ENCODE data around the gene MCF2L. TPM values are rescaled to one million over a fixed set of nuclear protein-coding genes. Genes with fewer than 3 reads are reported as not detected.

The MCF2L gene
- total and polyA plus RNA-seq, 9 of the 15 experiments (the other 6 are each of a cell fraction or from before 2014, with no cell fraction given) = 0.05 to 0.25 (median 0.18) TPM; not detected in 5

DNA sequence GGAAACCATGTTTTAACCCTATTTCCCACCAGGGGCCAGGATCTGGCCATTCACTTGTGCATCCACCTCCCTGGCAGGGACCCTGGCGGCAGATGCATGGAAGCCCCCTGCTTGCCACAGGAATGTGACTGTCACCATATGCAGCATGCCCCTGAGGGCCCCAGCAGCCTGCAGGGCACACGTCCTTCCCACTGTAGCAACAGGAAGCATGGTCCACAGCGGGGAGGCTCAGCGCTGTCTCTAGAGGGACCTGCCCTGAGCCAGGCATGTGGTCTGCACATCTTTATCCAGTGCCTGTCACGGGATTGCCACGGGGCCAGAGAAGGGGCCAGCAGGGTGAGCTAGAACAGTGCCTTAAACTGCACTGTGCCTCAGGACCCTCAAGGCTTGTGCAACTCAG, 34.9 kb upstream of the MCF2L start:
- H3K4me2 ChIP-seq (ENCODE audit: insufficient read depth, low read length) = no peak overlapping the region
- no peaks in the 10 kb centered on the region; a peak in 1 of 5 replicates for H3K4me1 ChIP-seq (replicated peaks in 1 of 2; ENCODE audit: control insufficient read depth in 2 of 2, insufficient read depth in 2 of 2, low read length in 2 of 2)
- no peak overlapping the region for H3K4me3 ChIP-seq
- 0% methylated on average over 4 of the region's 6 CpGs for WGBS (ENCODE audit: insufficient coverage, low coverage, missing lambda C conversion rate)
- H2AFZ ChIP-seq (ENCODE audit: low read depth, low read length) = no peak overlapping the region
- H3K9me1 ChIP-seq (ENCODE audit: control insufficient read depth, insufficient read depth, low read length) = no peaks in the 10 kb centered on the region
- CTCF ChIA-PET (ENCODE audit: low intra/inter-chr PET ratio) = no interaction called here
- FAIRE-seq = no peak
- H3K36me3 ChIP-seq (ENCODE audit: control insufficient read depth, insufficient read depth, low read length) = no peaks in the 10 kb centered on the region
- POLR2A ChIA-PET = no interaction called here
- in situ Hi-C loops (cut with MboI) (loop anchor here (25.0 kb wide), 1 partner anchor 453 kb away; no protein-coding TSS in a partner anchor), intact Hi-C loops (cut with micrococcal nuclease) (no loop called here)
- BruUV-seq (replicated peaks) = no TSS peak
- peaks cover 0 to 34% of the 10 kb centered on the region in 2 experiments; a peak in 4 of 5 replicates for H3K27me3 ChIP-seq (ENCODE audit: control insufficient read depth in 2 of 2, insufficient read depth in 2 of 2, low read length in 2 of 2)
- H3K9me3 ChIP-seq (replicated peaks; ENCODE audit: control insufficient read depth, insufficient read depth, low read depth, low read length) = no peaks in the 10 kb centered on the region
- no peaks in the 10 kb centered on the region for H3K79me2 ChIP-seq (ENCODE audit: control insufficient read depth, insufficient read depth, low read length)
- H3K27ac ChIP-seq (ENCODE audit: extremely low read depth, low read depth, low read length) = no peak overlapping the region
- ATAC-seq = no peak
- H3K9ac ChIP-seq (ENCODE audit: insufficient read depth in 1 of 2, low read depth in 2 of 2, low read length in 2 of 2) = no peak overlapping the region
- DNase-seq (ENCODE audit: extremely low read depth in 1 of 4, low spot score in 3 of 4) = no peak
- TF ChIP-seq SMC3 (conservative IDR thresholded peaks at IDR 0.05; ENCODE audit: insufficient read depth, low read depth, low read length) = no peak
- H4K20me1 ChIP-seq (replicated peaks; ENCODE audit: control insufficient read depth, insufficient read depth, low read length) = no peaks in the 10 kb centered on the region

DNA sequence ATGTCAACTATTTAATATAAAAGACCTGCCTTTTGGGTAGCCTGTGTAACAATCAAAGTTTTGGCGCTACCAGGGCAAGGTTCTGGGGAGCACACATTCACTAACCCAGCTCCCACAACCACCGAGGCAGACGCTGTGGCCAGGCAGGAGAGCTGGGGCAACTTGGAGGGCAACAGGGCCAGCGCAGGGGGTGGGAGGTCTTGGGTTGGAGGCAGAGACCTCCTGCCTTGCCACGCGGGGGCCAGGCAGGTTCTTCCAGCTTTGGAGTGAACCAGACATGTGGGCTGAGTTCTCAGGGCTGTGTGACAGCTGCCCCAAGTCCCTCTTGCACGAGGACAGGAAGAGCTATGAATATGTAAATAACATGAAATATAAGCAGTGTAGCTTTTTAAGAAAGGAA, 30.3 kb upstream of the MCF2L start:
- CTCF ChIA-PET (ENCODE audit: low intra/inter-chr PET ratio) = no interaction called here
- Histone ChIP-seq H3K27ac (ENCODE audit: extremely low read depth, low read depth, low read length) (no peak overlapping the region), H3K4me1 (replicated peaks in 1 of 2; ENCODE audit: control insufficient read depth in 2 of 2, insufficient read depth in 2 of 2, low read length in 2 of 2) (peaks cover 0 to 8% of the 10 kb centered on the region in 2 experiments; a peak in 2 of 5 replicates), H3K9ac (ENCODE audit: insufficient read depth in 1 of 2, low read depth in 2 of 2, low read length in 2 of 2) (no peak overlapping the region), H3K36me3 (ENCODE audit: control insufficient read depth, insufficient read depth, low read length) (no peaks in the 10 kb centered on the region), H2AFZ (ENCODE audit: low read depth, low read length) (no peak overlapping the region), H3K27me3 (ENCODE audit: control insufficient read depth in 2 of 2, insufficient read depth in 2 of 2, low read length in 2 of 2) (peaks cover 0 to 28% of the 10 kb centered on the region in 2 experiments; a peak in 3 of 5 replicates), H3K9me3 (replicated peaks; ENCODE audit: control insufficient read depth, insufficient read depth, low read depth, low read length) (no peaks in the 10 kb centered on the region), H3K9me1 (ENCODE audit: control insufficient read depth, insufficient read depth, low read length) (no peaks in the 10 kb centered on the region), H4K20me1 (replicated peaks; ENCODE audit: control insufficient read depth, insufficient read depth, low read length) (no peaks in the 10 kb centered on the region), H3K4me3 (no peak overlapping the region), H3K79me2 (ENCODE audit: control insufficient read depth, insufficient read depth, low read length) (no peaks in the 10 kb centered on the region), H3K4me2 (ENCODE audit: insufficient read depth, low read length) (no peak overlapping the region)
- no peak for DNase-seq (ENCODE audit: extremely low read depth in 1 of 4, low spot score in 3 of 4)
- POLR2A ChIA-PET = no interaction called here
- in situ Hi-C loops (cut with MboI) = loop anchor here (25.0 kb wide), 1 partner anchor 449 kb away; no protein-coding TSS in a partner anchor
- intact Hi-C loops (cut with micrococcal nuclease) = no loop called here
- 0% methylated on average over 7 of the region's 7 CpGs for WGBS (ENCODE audit: insufficient coverage, low coverage, missing lambda C conversion rate)
- no peak for TF ChIP-seq CREB1 (IDR thresholded peaks at IDR 0.05)
- no peak for TF ChIP-seq CREB1 (CRISPR knock-in tag; IDR thresholded peaks at IDR 0.05)
- TF ChIP-seq KDM1A (IDR thresholded peaks at IDR 0.05) = no peak
- no peak for TF ChIP-seq L3MBTL2 (IDR thresholded peaks at IDR 0.05)
- TF ChIP-seq, protein P1, sequence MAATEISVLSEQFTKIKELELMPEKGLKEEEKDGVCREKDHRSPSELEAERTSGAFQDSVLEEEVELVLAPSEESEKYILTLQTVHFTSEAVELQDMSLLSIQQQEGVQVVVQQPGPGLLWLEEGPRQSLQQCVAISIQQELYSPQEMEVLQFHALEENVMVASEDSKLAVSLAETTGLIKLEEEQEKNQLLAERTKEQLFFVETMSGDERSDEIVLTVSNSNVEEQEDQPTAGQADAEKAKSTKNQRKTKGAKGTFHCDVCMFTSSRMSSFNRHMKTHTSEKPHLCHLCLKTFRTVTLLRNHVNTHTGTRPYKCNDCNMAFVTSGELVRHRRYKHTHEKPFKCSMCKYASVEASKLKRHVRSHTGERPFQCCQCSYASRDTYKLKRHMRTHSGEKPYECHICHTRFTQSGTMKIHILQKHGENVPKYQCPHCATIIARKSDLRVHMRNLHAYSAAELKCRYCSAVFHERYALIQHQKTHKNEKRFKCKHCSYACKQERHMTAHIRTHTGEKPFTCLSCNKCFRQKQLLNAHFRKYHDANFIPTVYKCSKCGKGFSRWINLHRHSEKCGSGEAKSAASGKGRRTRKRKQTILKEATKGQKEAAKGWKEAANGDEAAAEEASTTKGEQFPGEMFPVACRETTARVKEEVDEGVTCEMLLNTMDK (IDR thresholded peaks at IDR 0.05; ENCODE audit: borderline replicate concordance, insufficient read depth, low read depth, low read length, poor library complexity, severe bottlenecking) = no peak
- TF ChIP-seq PYGO2 (tag; IDR thresholded peaks at IDR 0.05) = no peak
- no peak for TF ChIP-seq CCNT2 (IDR thresholded peaks at IDR 0.05; ENCODE audit: borderline replicate concordance, extremely low read depth, insufficient read length, low read depth, low read length)
- TF ChIP-seq MEF2A (IDR thresholded peaks at IDR 0.05; ENCODE audit: control insufficient read depth, low read depth, low read length) = no peak
- TF ChIP-seq SREBF1 (IDR thresholded peaks at IDR 0.05; ENCODE audit: borderline replicate concordance, low read depth, low read length) = no peak
- FAIRE-seq = no peak
- BruUV-seq (replicated peaks) = no TSS peak
- no peak for ATAC-seq

All from K562 (cell line).